Gastroesophageal sphincter (tissue), 3 donors: Measurements from ENCODE around the gene KIR3DL3.
"Not testable (repeated sequence)": the region's sequence is repeated elsewhere in the genome, so short reads cannot be mapped to it uniquely, and the experiment has no call there.

Source experiments
- EP300 ChIP-seq: sonication (generic); formaldehyde crosslinking; IDR thresholded peaks from one replicate; pipeline ENCODE4 v1.6.1; 2017; ENCODE audit warnings: antibody characterized with exemption, mild to moderate bottlenecking
- POLR2A ChIP-seq, 2 donors: fragments of 450-650 bp; IDR thresholded peaks; one replicate each; pipeline ENCODE4 v1.6.1; 2017; ENCODE audit warnings: antibody characterized with exemption in 2 of 2, mild to moderate bottlenecking in 2 of 2, moderate library complexity in 1 of 2
- POLR2AphosphoS5 ChIP-seq: sonication (generic); formaldehyde crosslinking; IDR thresholded peaks from one replicate; pipeline ENCODE4 v1.6.1; 2017; ENCODE audit warnings: antibody characterized with exemption
- TF ChIP-seq, protein P1 (sequence below), 4 experiments: fragments of 200-600 bp in 2 of 4; fragments of 450-650 bp in 2 of 4; sonication (generic) in 1 of 4; IDR thresholded peaks; one replicate each; pipeline ENCODE4 v1.5.1; 2017 to 2019; ENCODE audit warnings: antibody characterized with exemption in 4 of 4, mild to moderate bottlenecking in 2 of 4, moderate library complexity in 2 of 4

DNA sequence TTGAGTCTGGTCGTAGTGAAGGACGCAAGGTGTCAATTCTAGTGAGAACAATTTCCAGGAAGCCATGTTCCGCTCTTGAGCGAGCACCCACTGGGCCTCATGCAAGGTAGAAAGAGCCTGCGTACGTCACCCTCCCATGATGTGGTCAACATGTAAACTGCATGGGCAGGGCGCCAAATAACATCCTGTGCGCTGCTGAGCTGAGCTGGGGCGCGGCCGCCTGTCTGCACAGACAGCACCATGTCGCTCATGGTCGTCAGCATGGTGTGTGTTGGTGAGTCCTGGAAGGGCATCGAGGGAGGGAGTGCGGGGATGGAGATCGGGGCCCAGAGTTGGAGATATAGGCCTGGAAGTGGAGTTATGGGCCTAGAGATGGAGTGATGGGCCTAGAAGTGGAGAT lies 14.1 kb downstream of the KIR3DL3 start, which contains the start of gene KIR2DL3:
- not testable (repeated sequence) for TF ChIP-seq POLR2AphosphoS5; EP300; POLR2A (IDR thresholded peaks at IDR 0.05)
- TF ChIP-seq, protein P1, sequence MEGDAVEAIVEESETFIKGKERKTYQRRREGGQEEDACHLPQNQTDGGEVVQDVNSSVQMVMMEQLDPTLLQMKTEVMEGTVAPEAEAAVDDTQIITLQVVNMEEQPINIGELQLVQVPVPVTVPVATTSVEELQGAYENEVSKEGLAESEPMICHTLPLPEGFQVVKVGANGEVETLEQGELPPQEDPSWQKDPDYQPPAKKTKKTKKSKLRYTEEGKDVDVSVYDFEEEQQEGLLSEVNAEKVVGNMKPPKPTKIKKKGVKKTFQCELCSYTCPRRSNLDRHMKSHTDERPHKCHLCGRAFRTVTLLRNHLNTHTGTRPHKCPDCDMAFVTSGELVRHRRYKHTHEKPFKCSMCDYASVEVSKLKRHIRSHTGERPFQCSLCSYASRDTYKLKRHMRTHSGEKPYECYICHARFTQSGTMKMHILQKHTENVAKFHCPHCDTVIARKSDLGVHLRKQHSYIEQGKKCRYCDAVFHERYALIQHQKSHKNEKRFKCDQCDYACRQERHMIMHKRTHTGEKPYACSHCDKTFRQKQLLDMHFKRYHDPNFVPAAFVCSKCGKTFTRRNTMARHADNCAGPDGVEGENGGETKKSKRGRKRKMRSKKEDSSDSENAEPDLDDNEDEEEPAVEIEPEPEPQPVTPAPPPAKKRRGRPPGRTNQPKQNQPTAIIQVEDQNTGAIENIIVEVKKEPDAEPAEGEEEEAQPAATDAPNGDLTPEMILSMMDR (IDR thresholded peaks at IDR 0.05) = not testable (repeated sequence)
